Measurements from ENCODE around the gene CAPN8. TPM values are rescaled to one million over a fixed set of nuclear protein-coding genes. Genes with fewer than 3 reads are reported as not detected.

Gene CAPN8
- total RNA-seq, 1 experiment from 2014 or later, result not detected

GRCh38 chr1:223622132-223622842, 43.2 kb downstream of the CAPN8 start:
- peak; percentile 73 to 85 for DNase-seq
- H3K9me3 ChIP-seq (replicated peaks), result no peaks in the 10 kb centered on the region
- no peaks in the 10 kb centered on the region for H3K36me3 ChIP-seq
- H3K4me3 ChIP-seq, result no peak overlapping the region
- H3K27me3 ChIP-seq, result no peaks in the 10 kb centered on the region
- H3K4me1 ChIP-seq, result peaks cover 6% of the 10 kb centered on the region; the same call in 1 of the 2 replicates
- H3K27ac ChIP-seq, result no peak overlapping the region

DNA sequence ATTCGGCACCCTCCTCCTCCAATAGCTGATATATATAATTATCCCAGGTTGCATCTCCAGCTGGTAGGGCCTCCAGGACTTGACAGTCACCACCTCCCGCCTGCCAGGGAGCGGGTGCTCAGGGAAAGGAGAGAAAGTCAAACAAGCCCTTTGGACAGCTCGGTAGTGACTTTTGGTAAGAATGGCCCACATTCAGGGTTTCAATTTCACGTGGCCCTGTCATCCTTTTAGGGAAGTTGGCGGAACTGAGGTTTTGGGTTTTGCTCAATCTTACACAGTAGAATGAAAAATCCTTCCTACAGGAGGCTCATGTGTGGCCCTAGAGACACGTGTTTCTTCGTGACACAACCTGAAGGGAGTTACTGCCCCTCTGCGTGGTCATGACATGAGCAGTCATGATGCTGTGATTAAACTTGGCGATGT, 44.2 kb downstream of the CAPN8 start:
- H3K36me3 ChIP-seq, result no peaks in the 10 kb centered on the region
- no peak overlapping the region for H3K4me3 ChIP-seq
- peaks cover 6% of the 10 kb centered on the region; the same call in 1 of the 2 replicates for H3K4me1 ChIP-seq
- H3K9me3 ChIP-seq (replicated peaks), result no peaks in the 10 kb centered on the region
- no peak for DNase-seq
- H3K27me3 ChIP-seq, result no peaks in the 10 kb centered on the region
- no peak overlapping the region for H3K27ac ChIP-seq

GRCh38 chr1:223620297-223620897, 45.1 kb downstream of the CAPN8 start:
- Histone ChIP-seq H3K4me1 (peaks cover 6% of the 10 kb centered on the region; the same call in 1 of the 2 replicates), H3K4me3 (no peak overlapping the region), H3K9me3 (replicated peaks) (no peaks in the 10 kb centered on the region), H3K36me3 (no peaks in the 10 kb centered on the region), H3K27me3 (no peaks in the 10 kb centered on the region), H3K27ac (no peak overlapping the region)
- no peak for DNase-seq

- no peaks in the 10 kb centered on the region for H3K9me3 ChIP-seq (replicated peaks)
- DNase-seq, result no peak
- H3K4me3 ChIP-seq, result no peak overlapping the region
- H3K27ac ChIP-seq, result no peak overlapping the region
- no peaks in the 10 kb centered on the region for H3K36me3 ChIP-seq
- H3K4me1 ChIP-seq, result peaks cover 6% of the 10 kb centered on the region; the same call in 1 of the 2 replicates
- no peaks in the 10 kb centered on the region; the same call in 1 of the 2 replicates for H3K27me3 ChIP-seq
Observed at GRCh38 chr1:223618680-223619079, 46.8 kb downstream of the CAPN8 start.

DNA sequence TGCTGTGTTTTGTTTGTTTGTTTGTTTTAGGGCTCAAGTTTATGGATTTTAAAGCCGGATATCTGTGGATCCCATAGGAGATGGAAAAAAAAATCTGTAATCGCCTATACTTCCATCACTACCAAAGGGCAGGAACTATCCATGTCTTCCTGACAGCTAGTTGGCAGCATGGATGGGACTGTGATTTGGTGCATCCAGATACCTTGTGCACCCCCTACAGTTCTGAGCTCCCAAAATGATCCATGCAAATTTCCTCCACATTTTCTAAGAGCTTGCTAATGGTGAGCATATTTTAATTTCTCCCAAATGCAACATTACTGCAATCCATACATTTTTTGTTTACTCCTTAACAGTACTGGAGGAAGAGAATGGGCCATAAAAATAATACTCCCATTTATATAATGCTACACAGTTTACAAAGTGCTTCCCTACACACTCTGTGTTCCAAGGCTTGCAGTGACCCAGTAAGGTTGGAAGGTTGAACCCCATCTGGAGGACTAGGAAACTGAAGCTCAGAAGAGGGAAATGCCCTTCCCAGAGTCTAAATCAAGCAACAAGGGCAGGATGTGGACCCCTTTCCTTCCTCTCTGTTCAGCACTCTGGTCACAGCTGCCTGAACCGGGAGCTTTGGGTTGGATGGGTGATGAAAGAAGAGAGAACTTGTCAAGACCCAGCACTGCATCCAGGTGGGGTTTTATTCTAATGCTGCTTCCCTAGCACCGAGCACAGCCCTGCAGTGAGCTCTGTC, 48.0 kb downstream of the CAPN8 start:
- DNase-seq, result no peak
- Histone ChIP-seq H3K4me1 (peaks cover 6% of the 10 kb centered on the region; the same call in 1 of the 2 replicates), H3K9me3 (replicated peaks) (no peaks in the 10 kb centered on the region), H3K4me3 (no peak overlapping the region), H3K27ac (no peak overlapping the region), H3K27me3 (no peaks in the 10 kb centered on the region; the same call in 1 of the 2 replicates), H3K36me3 (no peaks in the 10 kb centered on the region)

- Histone ChIP-seq H3K27ac (no peak overlapping the region), H3K4me1 (no peaks in the 10 kb centered on the region), H3K27me3 (no peaks in the 10 kb centered on the region; the same call in 1 of the 2 replicates), H3K9me3 (replicated peaks) (no peaks in the 10 kb centered on the region), H3K36me3 (no peaks in the 10 kb centered on the region), H3K4me3 (no peak overlapping the region)
- DNase-seq, result no peak
Observed at GRCh38 chr1:223616586-223616985, 48.9 kb downstream of the CAPN8 start.

DNA sequence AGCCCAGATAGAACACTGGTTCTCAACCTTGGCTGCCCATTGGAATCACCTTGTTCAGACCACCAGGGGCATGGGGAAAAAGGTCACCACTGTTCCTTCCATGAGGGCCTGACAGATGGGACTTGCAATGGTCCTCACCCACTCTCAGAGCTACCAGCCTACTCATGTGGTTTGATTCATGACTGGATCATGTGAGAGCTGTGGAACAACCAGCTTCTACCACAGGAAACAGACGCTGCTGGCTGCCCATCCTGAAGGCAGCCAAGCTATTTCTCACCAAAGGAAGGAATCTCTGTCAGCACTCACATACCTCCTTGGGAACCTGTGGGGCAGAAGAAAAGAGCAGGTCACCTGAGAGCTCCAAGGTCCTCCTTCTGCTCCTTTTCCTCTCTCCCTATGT, 53.6 kb downstream of the CAPN8 start:
- H3K4me3 ChIP-seq, result no peak overlapping the region
- no peaks in the 10 kb centered on the region; the same call in 1 of the 2 replicates for H3K27me3 ChIP-seq
- H3K9me3 ChIP-seq (replicated peaks), result no peaks in the 10 kb centered on the region
- H3K27ac ChIP-seq, result no peak overlapping the region
- no peak for DNase-seq
- H3K4me1 ChIP-seq, result no peaks in the 10 kb centered on the region
- H3K36me3 ChIP-seq, result no peaks in the 10 kb centered on the region

DNA sequence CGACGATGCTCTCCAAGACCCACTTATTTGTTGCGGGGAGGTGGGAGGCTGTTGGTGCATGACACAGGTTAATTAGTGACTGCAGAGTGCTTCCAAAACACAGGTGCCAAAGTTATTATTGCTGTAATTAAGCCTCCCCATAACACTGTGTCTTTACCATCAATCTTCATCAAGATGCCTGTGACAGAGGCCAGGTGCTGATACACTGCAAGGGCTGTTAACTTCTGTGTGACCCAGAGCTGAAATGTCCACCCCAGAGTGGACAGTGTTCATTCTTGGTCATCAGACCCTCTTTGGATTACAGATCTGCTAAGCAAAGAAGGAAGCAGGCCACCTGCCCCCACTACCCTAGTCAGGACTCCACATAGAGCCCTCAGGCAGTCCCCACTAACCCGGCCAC, 55.5 kb downstream of the CAPN8 start:
- Histone ChIP-seq H3K27ac (no peak overlapping the region), H3K4me3 (no peak overlapping the region), H3K27me3 (no peaks in the 10 kb centered on the region; the same call in 1 of the 2 replicates), H3K36me3 (no peaks in the 10 kb centered on the region), H3K4me1 (no peaks in the 10 kb centered on the region), H3K9me3 (replicated peaks) (no peaks in the 10 kb centered on the region)
- DNase-seq, result no peak

DNA sequence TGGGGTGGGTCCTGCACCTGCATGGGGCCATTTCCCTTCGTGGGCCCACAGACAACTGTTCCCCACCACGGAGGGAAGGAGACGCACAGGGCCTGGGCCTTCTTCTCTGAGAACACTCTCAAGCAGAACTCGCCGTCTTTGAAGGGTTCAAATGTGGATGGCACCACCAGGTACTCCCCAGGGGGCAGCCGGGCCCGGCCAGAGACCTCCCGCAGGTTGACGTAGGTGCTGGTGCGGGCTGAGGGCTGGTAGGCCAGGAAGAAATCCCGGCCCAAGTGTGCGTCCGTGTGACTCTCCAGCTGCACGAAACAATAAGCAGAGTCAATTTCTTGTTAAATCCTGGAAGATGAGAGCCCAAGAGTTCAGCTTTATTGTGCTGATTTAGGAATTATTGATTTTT, 56.4 kb downstream of the CAPN8 start:
- H3K9me3 ChIP-seq (replicated peaks), result no peaks in the 10 kb centered on the region
- H3K4me1 ChIP-seq, result no peaks in the 10 kb centered on the region
- no peaks in the 10 kb centered on the region for H3K27me3 ChIP-seq
- H3K4me3 ChIP-seq, result no peak overlapping the region
- H3K27ac ChIP-seq, result no peak overlapping the region
- H3K36me3 ChIP-seq, result no peaks in the 10 kb centered on the region
- no peak for DNase-seq

DNA sequence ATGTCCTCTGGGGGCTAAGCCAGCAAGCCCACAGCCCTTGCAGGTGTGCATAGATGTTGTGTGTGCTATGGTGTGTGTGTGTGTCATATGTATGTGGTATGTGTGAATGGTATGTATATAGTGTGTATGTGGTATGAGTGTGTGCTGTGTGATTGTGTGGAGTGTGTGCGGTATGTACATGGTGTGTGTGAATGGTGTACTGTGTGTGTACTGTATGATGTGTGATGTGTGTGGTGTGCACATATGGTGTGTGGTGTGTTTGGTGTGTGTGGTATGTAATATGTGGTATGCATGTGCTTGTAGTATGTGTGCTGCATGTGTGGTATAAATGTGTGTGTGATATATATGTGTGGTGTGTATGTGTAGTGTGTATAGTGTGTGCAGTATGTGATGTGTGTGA, 107.0 kb downstream of the CAPN8 start:
- Histone ChIP-seq H3K4me3 (no peak overlapping the region), H3K4me1 (no peaks in the 10 kb centered on the region), H3K36me3 (no peaks in the 10 kb centered on the region), H3K27me3 (no peaks in the 10 kb centered on the region), H3K27ac (no peak overlapping the region), H3K9me3 (replicated peaks) (no peaks in the 10 kb centered on the region)
- DNase-seq, result no peak

- Histone ChIP-seq H3K9me3 (replicated peaks) (no peaks in the 10 kb centered on the region), H3K36me3 (no peaks in the 10 kb centered on the region), H3K27me3 (no peaks in the 10 kb centered on the region), H3K27ac (no peak overlapping the region), H3K4me3 (no peak overlapping the region), H3K4me1 (no peaks in the 10 kb centered on the region)
- no peak for DNase-seq
Observed at GRCh38 chr1:223557130-223557475, 108.4 kb downstream of the CAPN8 start.

GRCh38 chr1:223556414-223557129, 108.9 kb downstream of the CAPN8 start:
- H3K9me3 ChIP-seq (replicated peaks), result no peaks in the 10 kb centered on the region
- no peaks in the 10 kb centered on the region for H3K27me3 ChIP-seq
- H3K36me3 ChIP-seq, result no peaks in the 10 kb centered on the region
- DNase-seq, result peak; percentile 61 to 79
- H3K4me1 ChIP-seq, result no peaks in the 10 kb centered on the region
- H3K4me3 ChIP-seq, result no peak overlapping the region
- H3K27ac ChIP-seq, result no peak overlapping the region

DNA sequence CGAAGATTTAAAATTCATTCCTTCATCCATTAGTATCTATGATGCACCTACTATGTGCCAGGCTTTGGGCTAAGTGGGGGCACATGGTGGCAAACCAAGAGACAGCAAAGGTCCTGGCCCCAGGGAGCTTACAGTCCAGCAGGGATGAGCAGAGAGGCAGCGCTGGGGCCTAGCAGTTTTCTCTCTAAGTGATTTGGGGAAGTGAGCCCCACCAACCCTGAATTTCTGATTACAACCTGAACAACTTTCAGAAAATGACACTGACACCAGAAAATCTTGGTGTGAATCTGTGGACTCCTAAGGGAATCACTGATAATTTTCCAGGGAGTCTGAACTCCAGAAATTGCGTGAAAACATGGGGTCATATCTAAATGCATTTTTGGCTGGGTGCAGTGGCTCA, 111.5 kb downstream of the CAPN8 start:
- H3K36me3 ChIP-seq, result no peaks in the 10 kb centered on the region
- no peaks in the 10 kb centered on the region for H3K9me3 ChIP-seq (replicated peaks)
- H3K27ac ChIP-seq, result no peak overlapping the region
- no peaks in the 10 kb centered on the region for H3K4me1 ChIP-seq
- DNase-seq, result no peak
- no peak overlapping the region for H3K4me3 ChIP-seq
- H3K27me3 ChIP-seq, result no peaks in the 10 kb centered on the region

GRCh38 chr1:223551610-223552009, 113.9 kb downstream of the CAPN8 start:
- no peaks in the 10 kb centered on the region for H3K9me3 ChIP-seq (replicated peaks)
- no peak overlapping the region for H3K27ac ChIP-seq
- no peak for DNase-seq

DNA sequence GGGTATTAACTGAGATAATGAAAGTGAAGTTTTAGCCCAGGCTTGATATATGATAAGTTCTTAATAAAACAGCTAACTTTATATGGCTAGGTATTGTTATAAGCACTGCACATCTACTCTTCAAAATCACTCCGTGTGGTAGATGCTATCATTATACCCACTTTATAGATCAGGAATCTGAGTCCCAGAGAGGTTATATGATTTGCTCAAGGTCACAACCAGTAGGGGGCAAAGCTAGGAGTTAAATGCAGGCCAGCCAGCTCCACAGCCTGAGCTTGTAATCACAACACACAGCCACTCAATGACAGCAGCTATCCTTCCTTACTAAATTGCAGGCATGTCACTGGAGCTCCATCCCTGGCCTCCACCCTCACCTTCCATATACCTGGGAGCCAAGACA, 115.8 kb downstream of the CAPN8 start:
- Histone ChIP-seq H3K4me1 (no peaks in the 10 kb centered on the region), H3K36me3 (no peaks in the 10 kb centered on the region), H3K9me3 (replicated peaks) (no peaks in the 10 kb centered on the region), H3K27ac (no peak overlapping the region), H3K4me3 (no peak overlapping the region), H3K27me3 (no peaks in the 10 kb centered on the region)
- no peak for DNase-seq

More at GRCh38 chr1:223551610-223552009, 113.9 kb downstream of the CAPN8 start:
- Histone ChIP-seq H3K36me3 (no peaks in the 10 kb centered on the region), H3K27me3 (no peaks in the 10 kb centered on the region), H3K4me1 (no peaks in the 10 kb centered on the region), H3K4me3 (no peak overlapping the region)

Data from SJCRH30 (cell line).